ENCODE measurements around the gene TEX35.

DNA sequence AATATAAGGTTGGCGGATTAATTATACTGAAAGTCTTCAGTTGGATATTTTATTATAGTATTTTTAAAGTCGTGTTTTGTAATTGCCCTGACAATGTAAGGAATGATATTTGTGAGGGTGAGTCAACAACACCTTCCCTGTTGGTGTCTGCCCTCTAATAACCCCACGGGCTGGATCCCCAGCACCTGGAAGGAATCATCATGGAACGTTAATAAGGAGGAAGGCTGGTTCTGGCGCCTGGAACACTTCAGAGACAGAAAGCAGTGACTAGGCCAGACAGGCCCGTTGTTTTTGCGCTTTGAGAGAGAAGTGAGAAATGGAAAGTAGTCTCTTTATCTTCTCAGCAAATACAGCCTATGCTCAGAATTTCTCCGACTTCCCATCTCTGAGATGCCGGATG is 31.6 kb downstream of the TEX35 start:
- no peak for TF ChIP-seq EZH2 (IDR thresholded peaks at IDR 0.05; ENCODE audit: borderline replicate concordance, low read length)
- TF ChIP-seq, protein P1, sequence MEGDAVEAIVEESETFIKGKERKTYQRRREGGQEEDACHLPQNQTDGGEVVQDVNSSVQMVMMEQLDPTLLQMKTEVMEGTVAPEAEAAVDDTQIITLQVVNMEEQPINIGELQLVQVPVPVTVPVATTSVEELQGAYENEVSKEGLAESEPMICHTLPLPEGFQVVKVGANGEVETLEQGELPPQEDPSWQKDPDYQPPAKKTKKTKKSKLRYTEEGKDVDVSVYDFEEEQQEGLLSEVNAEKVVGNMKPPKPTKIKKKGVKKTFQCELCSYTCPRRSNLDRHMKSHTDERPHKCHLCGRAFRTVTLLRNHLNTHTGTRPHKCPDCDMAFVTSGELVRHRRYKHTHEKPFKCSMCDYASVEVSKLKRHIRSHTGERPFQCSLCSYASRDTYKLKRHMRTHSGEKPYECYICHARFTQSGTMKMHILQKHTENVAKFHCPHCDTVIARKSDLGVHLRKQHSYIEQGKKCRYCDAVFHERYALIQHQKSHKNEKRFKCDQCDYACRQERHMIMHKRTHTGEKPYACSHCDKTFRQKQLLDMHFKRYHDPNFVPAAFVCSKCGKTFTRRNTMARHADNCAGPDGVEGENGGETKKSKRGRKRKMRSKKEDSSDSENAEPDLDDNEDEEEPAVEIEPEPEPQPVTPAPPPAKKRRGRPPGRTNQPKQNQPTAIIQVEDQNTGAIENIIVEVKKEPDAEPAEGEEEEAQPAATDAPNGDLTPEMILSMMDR (IDR thresholded peaks at IDR 0.05; ENCODE audit: low read length): no peak

All from OCI-LY1 (cell line).